Testis (tissue), 2 donors: Measurements from ENCODE around the gene MEIS2.

Source experiments
- POLR2A ChIP-seq: fragments of 450-650 bp; IDR thresholded peaks from one replicate; pipeline ENCODE4 v1.6.1; 2017; ENCODE audit warnings: antibody characterized with exemption, mild to moderate bottlenecking, moderate library complexity
- TF ChIP-seq, protein P1 (sequence below), 3 experiments: fragments of 450-650 bp in 2 of 3; fragments of 200-600 bp in 1 of 3; sonication (generic) in 1 of 3; IDR thresholded peaks; one replicate each; pipeline ENCODE4 v1.5.1; 2016 to 2019; ENCODE audit warnings: antibody characterized with exemption in 3 of 3, mild to moderate bottlenecking in 2 of 3, moderate library complexity in 1 of 3

DNA sequence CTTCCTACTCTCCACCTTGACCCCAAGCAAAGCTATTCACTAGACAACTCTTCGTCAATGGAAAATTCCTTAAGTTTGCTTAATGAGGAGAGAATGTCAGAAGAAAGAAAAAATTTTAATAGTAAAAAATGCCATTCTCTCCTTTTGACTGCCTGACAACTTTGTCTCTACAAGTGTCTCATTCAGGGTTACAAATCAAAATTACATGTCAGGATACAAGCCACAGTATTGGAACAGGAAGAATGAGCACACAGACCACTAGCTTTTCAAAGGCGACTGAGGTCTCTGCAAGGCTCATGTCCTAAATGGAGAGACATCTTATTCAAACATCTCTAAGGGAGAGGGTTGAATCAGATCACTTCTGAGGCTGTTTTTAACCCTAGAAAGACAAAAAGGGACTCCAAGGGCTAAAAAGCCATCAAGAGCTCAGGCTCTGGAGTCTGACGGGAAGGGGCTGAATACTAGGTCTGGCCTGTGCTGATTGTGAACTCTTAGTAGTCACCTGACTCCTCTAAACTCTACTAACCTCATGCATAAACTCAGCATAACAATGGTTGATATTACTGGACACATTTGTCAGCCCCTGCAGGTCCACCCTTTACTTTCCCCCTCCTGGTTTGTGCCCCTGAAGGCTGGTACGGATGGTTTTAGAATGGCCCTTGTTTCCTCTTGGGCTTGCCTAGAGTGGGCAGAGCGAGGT is 12.8 kb upstream of the MEIS2 start:
- TF ChIP-seq, protein P1, sequence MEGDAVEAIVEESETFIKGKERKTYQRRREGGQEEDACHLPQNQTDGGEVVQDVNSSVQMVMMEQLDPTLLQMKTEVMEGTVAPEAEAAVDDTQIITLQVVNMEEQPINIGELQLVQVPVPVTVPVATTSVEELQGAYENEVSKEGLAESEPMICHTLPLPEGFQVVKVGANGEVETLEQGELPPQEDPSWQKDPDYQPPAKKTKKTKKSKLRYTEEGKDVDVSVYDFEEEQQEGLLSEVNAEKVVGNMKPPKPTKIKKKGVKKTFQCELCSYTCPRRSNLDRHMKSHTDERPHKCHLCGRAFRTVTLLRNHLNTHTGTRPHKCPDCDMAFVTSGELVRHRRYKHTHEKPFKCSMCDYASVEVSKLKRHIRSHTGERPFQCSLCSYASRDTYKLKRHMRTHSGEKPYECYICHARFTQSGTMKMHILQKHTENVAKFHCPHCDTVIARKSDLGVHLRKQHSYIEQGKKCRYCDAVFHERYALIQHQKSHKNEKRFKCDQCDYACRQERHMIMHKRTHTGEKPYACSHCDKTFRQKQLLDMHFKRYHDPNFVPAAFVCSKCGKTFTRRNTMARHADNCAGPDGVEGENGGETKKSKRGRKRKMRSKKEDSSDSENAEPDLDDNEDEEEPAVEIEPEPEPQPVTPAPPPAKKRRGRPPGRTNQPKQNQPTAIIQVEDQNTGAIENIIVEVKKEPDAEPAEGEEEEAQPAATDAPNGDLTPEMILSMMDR (IDR thresholded peaks at IDR 0.05), result no peak
- no peak for TF ChIP-seq POLR2A
